GM19351 (cell line): ENCODE data around the gene TAGLN2.
A peak's percentile ranks its signal among the peaks of the same experiment; 100 is the strongest.

Source experiments
- ATAC-seq: cut with Tn5 transposase; IDR thresholded peaks from one replicate; pipeline ENCODE4 v1.9.1; 2021; ENCODE audit warnings: mild to moderate bottlenecking, moderate library complexity; ENCODE audit not compliant: unreplicated experiment

TAGLN2 gene

GRCh38 chr1:159924791-159925718, at the start of gene TAGLN2:
TSS of gene TAGLN2 (minus strand) at chr1:159925507. CDS start at chr1:159920509, 4,998 bp downstream.
- peak; percentile 63 for ATAC-seq

- ATAC-seq, result no peak
Observed at GRCh38 chr1:159974350-159974965, 49.2 kb upstream of the TAGLN2 start.

DNA sequence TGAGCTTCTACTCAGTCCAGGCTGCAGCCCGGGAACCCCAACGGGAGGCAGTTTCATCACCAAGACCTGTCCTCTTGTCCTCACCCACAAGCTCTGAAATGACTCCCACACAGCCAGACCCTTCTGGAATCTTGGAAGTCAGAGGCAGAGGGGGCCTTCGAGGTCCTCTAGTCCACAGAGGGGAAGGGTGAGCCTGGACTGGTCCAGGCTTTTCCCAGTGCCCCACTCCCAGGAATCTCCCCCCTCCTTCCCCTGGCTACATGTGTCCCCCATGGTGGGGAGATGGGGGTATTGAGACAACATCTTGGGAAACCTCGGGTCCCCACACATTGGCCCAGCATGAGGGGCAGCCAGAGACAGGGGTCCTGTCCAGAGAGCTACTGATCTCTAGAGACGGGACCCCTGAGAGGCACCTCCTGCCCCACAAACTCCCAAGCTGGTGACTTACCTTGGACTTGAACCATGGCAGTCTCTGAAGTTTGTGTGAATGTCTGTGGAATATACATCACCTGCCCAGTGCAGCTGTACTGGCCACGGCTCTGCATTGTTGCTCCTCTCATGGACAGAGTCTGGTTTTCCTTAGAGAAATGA, 48.1 kb upstream of the TAGLN2 start:
- ATAC-seq, result no peak

- no peak for ATAC-seq
Observed at GRCh38 chr1:159972443-159973205, 47.3 kb upstream of the TAGLN2 start.

- no peak for ATAC-seq
Observed at GRCh38 chr1:159970932-159971342, 45.6 kb upstream of the TAGLN2 start.

DNA sequence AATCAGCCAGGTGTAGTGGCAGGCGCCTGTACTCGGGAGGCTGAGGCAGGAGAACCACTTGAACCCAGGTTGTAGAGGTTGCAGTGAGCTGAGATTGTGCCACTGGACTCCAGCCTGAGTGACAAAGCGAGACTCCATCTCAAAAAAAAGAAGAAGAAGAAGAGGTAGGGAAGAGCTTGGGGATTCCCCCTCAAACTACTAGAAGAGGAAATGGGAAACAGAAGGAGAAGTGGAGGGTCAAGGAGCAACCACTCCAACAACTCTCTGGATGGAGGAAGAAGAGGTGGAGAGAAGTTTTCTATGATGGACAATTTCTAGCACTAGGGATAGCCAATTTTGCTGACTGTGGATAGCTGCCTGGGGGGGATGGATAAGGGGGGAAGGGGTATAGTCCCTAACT, 43.6 kb upstream of the TAGLN2 start:
- ATAC-seq, result no peak

GRCh38 chr1:159965263-159965662, 40.0 kb upstream of the TAGLN2 start:
- ATAC-seq, result no peak

- ATAC-seq, result no peak
Observed at GRCh38 chr1:159964144-159964543, 38.8 kb upstream of the TAGLN2 start.

- ATAC-seq, result no peak
Observed at GRCh38 chr1:159962176-159962575, 36.9 kb upstream of the TAGLN2 start.

DNA sequence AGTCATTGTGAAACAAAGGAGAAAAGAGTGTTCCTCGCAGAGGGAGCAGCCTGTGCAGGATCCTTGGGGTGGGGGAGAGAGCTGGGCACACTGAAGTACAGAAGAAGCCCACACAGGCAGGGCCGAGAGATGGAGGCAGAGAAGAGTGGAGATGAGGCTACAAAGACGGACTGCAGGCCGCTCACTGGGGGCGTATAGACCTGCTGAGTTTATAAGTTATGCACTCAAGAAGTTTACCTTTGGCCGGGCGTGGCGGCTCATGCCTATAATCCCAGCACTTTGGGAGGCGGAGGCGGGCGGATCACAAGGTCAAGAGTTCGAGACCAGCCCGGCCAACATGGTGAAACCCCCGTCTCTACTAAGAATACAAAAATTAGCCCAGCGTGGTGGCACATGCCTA, 36.3 kb upstream of the TAGLN2 start:
- ATAC-seq, result no peak

DNA sequence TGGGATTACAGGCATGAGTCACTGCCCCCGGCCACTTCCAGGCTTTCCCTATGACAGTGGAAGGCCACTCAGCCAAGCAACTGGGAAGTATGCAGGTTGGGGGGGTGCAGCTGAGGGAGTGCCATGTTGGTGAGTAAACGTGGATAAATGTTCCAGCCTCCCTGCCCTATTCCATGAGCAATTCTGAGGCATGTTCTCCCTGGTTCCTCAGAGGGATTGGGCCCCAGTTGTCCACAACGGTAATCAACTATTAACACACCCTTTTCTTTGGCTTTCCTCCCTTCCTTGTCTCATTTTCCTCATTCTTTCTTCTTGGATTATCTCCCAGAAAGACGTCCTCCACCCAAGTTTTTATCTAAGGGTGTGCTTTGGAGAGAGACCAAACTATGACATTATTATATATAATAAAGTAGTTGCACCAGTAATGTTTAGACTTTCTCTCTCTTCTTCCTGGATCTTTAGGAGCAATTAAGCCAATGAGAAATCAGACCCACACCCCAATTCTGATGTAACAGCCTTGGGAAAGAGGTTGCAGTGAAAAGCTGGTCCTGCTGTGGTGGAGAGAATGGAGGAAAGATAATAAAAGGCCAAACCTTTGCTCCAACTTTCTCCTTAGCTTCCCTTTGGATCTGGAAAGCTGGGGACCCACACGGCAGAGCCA, 35.5 kb upstream of the TAGLN2 start:
- no peak for ATAC-seq

GRCh38 chr1:159959451-159959850, 34.1 kb upstream of the TAGLN2 start:
- no peak for ATAC-seq

DNA sequence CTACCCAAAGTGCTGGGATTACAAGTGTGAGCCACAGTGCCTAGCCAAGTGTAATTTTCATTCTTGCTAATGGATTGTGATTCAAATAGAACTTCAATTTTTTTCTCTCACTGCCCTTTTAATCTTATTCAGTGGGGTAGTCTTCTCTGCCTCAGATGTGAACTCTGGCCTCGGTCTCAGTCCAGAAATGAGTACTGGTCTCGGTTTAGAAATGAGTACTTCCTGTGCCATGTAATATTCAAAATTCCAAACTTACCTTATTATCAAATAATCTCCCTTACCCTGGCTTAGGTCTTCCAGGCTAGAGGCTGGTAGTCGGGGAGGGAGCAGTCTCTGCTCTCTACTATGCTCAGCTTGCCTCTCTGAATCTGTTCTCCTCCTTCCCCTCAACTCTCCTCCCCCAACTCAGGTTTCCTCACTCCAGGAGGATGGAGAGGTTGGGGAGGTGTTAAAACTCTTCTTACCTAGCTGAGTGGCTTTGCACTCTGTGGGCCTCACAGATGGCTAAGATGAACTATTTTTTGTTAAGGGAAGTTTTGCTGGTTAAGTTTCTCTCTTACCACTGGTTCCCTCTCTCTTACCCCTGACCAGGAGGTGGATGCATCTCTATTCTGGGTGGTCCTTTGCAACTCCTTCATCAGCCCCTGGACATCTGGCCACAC, 33.5 kb upstream of the TAGLN2 start:
- ATAC-seq, result peak; percentile 69

DNA sequence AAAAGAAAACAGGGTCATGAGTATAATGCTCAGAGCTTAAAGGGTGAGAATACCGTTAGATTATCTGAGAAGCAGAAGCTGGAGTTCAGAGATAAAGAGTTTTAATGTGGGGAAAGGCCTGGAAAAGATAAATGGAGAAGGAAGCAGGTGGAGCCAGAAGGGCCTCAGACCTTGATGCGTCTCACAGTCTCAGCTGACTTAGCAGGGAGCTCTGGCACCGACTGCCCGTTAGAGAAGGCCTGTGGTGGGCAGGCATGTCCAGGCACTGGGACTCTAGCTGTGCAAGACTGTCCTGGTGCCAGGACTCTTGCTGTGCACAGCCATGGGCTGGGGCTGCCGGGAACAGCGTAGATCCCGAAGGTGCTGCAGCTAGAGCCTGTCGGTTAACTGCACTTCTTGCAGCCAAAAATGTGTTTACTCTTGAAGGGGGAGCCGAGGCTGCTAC, 32.5 kb upstream of the TAGLN2 start:
- ATAC-seq, result no peak

DNA sequence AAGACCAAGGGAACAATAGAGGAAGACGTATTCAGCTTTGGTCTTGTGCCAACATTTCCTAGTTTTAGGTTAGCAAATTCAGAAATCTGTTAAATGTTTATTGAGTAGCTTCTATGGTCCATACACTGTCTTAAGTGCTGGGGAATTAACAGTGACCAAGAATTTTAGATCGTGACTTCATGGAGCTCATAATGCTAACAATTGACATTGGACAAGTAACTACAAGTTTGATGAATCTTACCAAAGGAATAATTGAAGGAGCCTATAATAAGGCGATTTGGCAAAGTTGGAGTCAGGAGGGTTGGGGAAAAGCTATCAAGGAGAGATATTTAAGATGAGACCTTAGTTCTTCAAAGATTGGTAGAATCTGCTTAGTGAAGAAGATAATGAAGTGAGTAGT, 30.1 kb upstream of the TAGLN2 start:
- ATAC-seq, result no peak

GRCh38 chr1:159953536-159954515, 28.5 kb upstream of the TAGLN2 start, which contains the start of gene SLAMF9:
TSS of gene SLAMF9 (minus strand) at chr1:159954237. CDS start at chr1:159954137, 100 bp downstream.
- ATAC-seq, result no peak

GRCh38 chr1:159952932-159953331, 27.6 kb upstream of the TAGLN2 start:
- ATAC-seq, result no peak

GRCh38 chr1:159951551-159951950, 26.2 kb upstream of the TAGLN2 start:
- no peak for ATAC-seq

- ATAC-seq, result no peak
Observed at GRCh38 chr1:159951016-159951415, 25.7 kb upstream of the TAGLN2 start.
